IMR-90 (cell line): ENCODE measurements around the gene CA7. TPM values are rescaled to one million over a fixed set of nuclear protein-coding genes. Genes with fewer than 3 reads are reported as not detected.

Experiments used
- ATAC-seq: fragments of 200-7000 bp; cut with Tn5 transposase; 2 replicates; pipeline ENCODE4 v1.9.1; 2020; ENCODE audit warnings: low read depth, mild to moderate bottlenecking, moderate library complexity
- BruUV-seq: library from RNA; stranded (reverse); fragments of 400-500 nt; replicated peaks from 2 replicates; lab custom pipeline; 2021; lab: Mats Ljungman, UMichigan
- CTCF ChIA-PET: fragments of 300-600 bp; formaldehyde crosslinking; extraction: SDS; loops from one replicate; lab custom pipeline; 2021; ENCODE audit warnings: antibody characterized with exemption; lab: Yijun Ruan, JAX
- POLR2A ChIA-PET: fragments of 300-600 bp; sonication (Branson Sonifier 250); formaldehyde crosslinking; loops from one replicate; lab custom pipeline; 2022; ENCODE audit warnings: antibody characterized with exemption; ENCODE audit not compliant: unreplicated experiment; lab: Charles Lee
- DNase-seq: peaks from one replicate; pipeline ENCODE4 v3.0.0; 2013
- H2AFZ ChIP-seq: replicated peaks from 2 replicates; pipeline ENCODE3; 2013; ENCODE audit warnings: low read length, mild to moderate bottlenecking; ENCODE audit not compliant: poor library complexity
- H2AK5ac ChIP-seq: 2 replicates; pipeline ENCODE4 v1.6.1; 2013; ENCODE audit warnings: low read depth, low read length, inconsistent platforms
- H2AK9ac ChIP-seq: replicated peaks from 2 replicates; pipeline ENCODE3; 2013; ENCODE audit warnings: mild to moderate bottlenecking, low read depth, low read length, moderate library complexity; ENCODE audit not compliant: poor library complexity
- H2BK120ac ChIP-seq: 2 replicates; pipeline ENCODE4 v1.6.1; 2013; ENCODE audit warnings: low read depth, low read length, inconsistent platforms
- H2BK15ac ChIP-seq: 3 replicates; pipeline ENCODE4 v1.6.1; 2013; ENCODE audit warnings: low read depth, low read length, inconsistent platforms
- H2BK20ac ChIP-seq: 2 replicates; pipeline ENCODE4 v1.6.1; 2013; ENCODE audit warnings: low read depth, mild to moderate bottlenecking, inconsistent platforms, low read length, moderate library complexity
- H2BK5ac ChIP-seq: 2 replicates; pipeline ENCODE4 v1.6.1; 2013; ENCODE audit warnings: mild to moderate bottlenecking, low read depth, low read length, inconsistent platforms; ENCODE audit not compliant: poor library complexity, severe bottlenecking
- H3K14ac ChIP-seq: replicated peaks from 2 replicates; pipeline ENCODE4 v1.6.1; 2013; ENCODE audit warnings: low read depth, low read length, inconsistent platforms
- H3K18ac ChIP-seq: 2 replicates; pipeline ENCODE4 v1.6.1; 2013; ENCODE audit warnings: low read depth, low read length, control low read depth
- H3K23ac ChIP-seq: 2 replicates; pipeline ENCODE4 v1.6.1; 2013; ENCODE audit warnings: low read depth, low read length, inconsistent platforms
- H3K27ac ChIP-seq: 2 replicates; pipeline ENCODE4 v1.5.1; 2013; ENCODE audit warnings: mild to moderate bottlenecking, control low read depth, low read length; ENCODE audit not compliant: insufficient read depth
- H3K27me3 ChIP-seq: 2 replicates; pipeline ENCODE4 v1.6.1; 2013; ENCODE audit warnings: low read length; ENCODE audit not compliant: control insufficient read depth, insufficient read depth
- H3K36me3 ChIP-seq: 2 replicates; pipeline ENCODE4 v1.6.1; 2013; ENCODE audit warnings: low read length, mixed read lengths; ENCODE audit not compliant: control insufficient read depth, insufficient read depth
- H3K4ac ChIP-seq: 2 replicates; pipeline ENCODE4 v1.6.1; 2013; ENCODE audit warnings: low read depth, low read length, inconsistent platforms
- H3K4me1 ChIP-seq: 2 replicates; pipeline ENCODE4 v1.6.1; 2013; ENCODE audit warnings: low read length, mixed read lengths; ENCODE audit not compliant: control insufficient read depth, insufficient read depth
- H3K4me2 ChIP-seq: 2 replicates; pipeline ENCODE4 v1.6.1; 2013; ENCODE audit warnings: low read depth, mild to moderate bottlenecking, control low read depth, low read length, moderate library complexity
- H3K4me3 ChIP-seq: 2 replicates; pipeline ENCODE4 v1.5.1; 2013; ENCODE audit warnings: low read depth, mild to moderate bottlenecking, control low read depth, low read length, moderate library complexity; ENCODE audit not compliant: insufficient read depth
- H3K56ac ChIP-seq: 2 replicates; pipeline ENCODE4 v1.6.1; 2013; ENCODE audit warnings: low read length, inconsistent platforms; ENCODE audit not compliant: insufficient read depth; ENCODE audit errors: extremely low read depth
- H3K79me1 ChIP-seq, 2 experiments: 2 replicates each; pipeline ENCODE4 v1.6.1; 2013; ENCODE audit warnings: low read length in 2 of 2, inconsistent platforms in 1 of 2, low read depth in 1 of 2
- H3K9ac ChIP-seq: 2 replicates; pipeline ENCODE4 v1.6.1; 2013; ENCODE audit warnings: low read depth, low read length, control low read depth
- H3K9me1 ChIP-seq: 2 replicates; pipeline ENCODE4 v1.6.1; 2013; ENCODE audit warnings: low read length, inconsistent platforms; ENCODE audit not compliant: insufficient read depth
- H3K9me3 ChIP-seq: 2 replicates; pipeline ENCODE4 v1.6.1; 2013; ENCODE audit warnings: low read length; ENCODE audit not compliant: control insufficient read depth, insufficient read depth
- H4K20me1 ChIP-seq: 2 replicates; pipeline ENCODE4 v1.6.1; 2013; ENCODE audit warnings: low read length, inconsistent platforms; ENCODE audit not compliant: insufficient read depth
- H4K5ac ChIP-seq: 2 replicates; pipeline ENCODE4 v1.6.1; 2013; ENCODE audit warnings: mild to moderate bottlenecking, low read depth, low read length, control low read depth
- H4K8ac ChIP-seq, 2 experiments: 2 replicates each; pipeline ENCODE4 v1.6.1; 2013; ENCODE audit warnings: low read depth in 2 of 2, low read length in 2 of 2, control low read depth in 1 of 2, inconsistent platforms in 1 of 2
- H4K91ac ChIP-seq: 2 replicates; pipeline ENCODE4 v1.6.1; 2013; ENCODE audit warnings: low read depth, low read length, inconsistent platforms; ENCODE audit not compliant: insufficient read depth
- CHD1 ChIP-seq: IDR thresholded peaks from 2 replicates; pipeline ENCODE4 v1.6.1; 2012; ENCODE audit warnings: low read depth, low read length, improper control_type of control experiment
- FOS ChIP-seq: fragments of 150-350 bp; IDR thresholded peaks from 2 replicates; pipeline ENCODE4 v1.6.1; 2016; ENCODE audit warnings: low read depth, low read length
- MAFK ChIP-seq: IDR thresholded peaks from 2 replicates; pipeline ENCODE4 v1.6.1; 2012; ENCODE audit warnings: low read depth, low read length, improper control_type of control experiment
- MAZ ChIP-seq: IDR thresholded peaks from 2 replicates; pipeline ENCODE4 v1.6.1; 2012; ENCODE audit warnings: low read depth, mild to moderate bottlenecking, low read length, improper control_type of control experiment, moderate library complexity, borderline replicate concordance
- POLR2A ChIP-seq: IDR thresholded peaks from 2 replicates; pipeline ENCODE4 v1.6.1; 2012; ENCODE audit warnings: mild to moderate bottlenecking, low read depth, low read length
- RCOR1 ChIP-seq: IDR thresholded peaks from 2 replicates; pipeline ENCODE4 v1.6.1; 2012; ENCODE audit warnings: mild to moderate bottlenecking, low read length, improper control_type of control experiment; ENCODE audit not compliant: insufficient replicate concordance
- WGBS, 2 experiments: methylation state at CpG; one replicate each; pipeline versions ENCODE4 v1.1.5 to v1.1.7; 2013; ENCODE audit warnings: missing lambda C conversion rate in 2 of 2; ENCODE audit not compliant: insufficient read length in 1 of 2; ENCODE audit errors: extremely low coverage in 2 of 2; 5-methylcytosine and 5-hydroxymethylcytosine counted together
- dilution Hi-C: fragments of 300-500 bp; cut with HindIII; formaldehyde crosslinking; loops from one replicate; pipeline ENCODE4 v1.14.3; 2018; ENCODE audit warnings: low sequenced_read_pairs; ENCODE audit not compliant: unreplicated experiment
- in situ Hi-C: fragments of 300-500 bp; cut with MboI; formaldehyde crosslinking; loops from 3 replicates; pipeline ENCODE4 v1.14.3; 2019; ENCODE audit warnings: low sequenced_read_pairs, inconsistent platforms, mixed read lengths
- intact Hi-C: fragments of 100-400 bp; cut with micrococcal nuclease; formaldehyde crosslinking; loops from 2 replicates; pipeline ENCODE4 v1.10.0; 2022
- polyA plus RNA-seq, 3 experiments: library from polyadenylated mRNA; depleted of rRNA; stranded (reverse); fragments of >200 nt; gene quantifications; 2 replicates each; pipeline ENCODE4 v1.2.3, GENCODE V29; 2012; ENCODE audit warnings: low replicate concordance in 1 of 3
- total RNA-seq: library from RNA; depleted of rRNA; stranded (reverse); fragments of >200 nt; gene quantifications from 2 replicates; pipeline ENCODE4 v1.2.3, GENCODE V29; 2012
- TF ChIP-seq, protein P1 (sequence below): conservative IDR thresholded peaks from 2 replicates; pipeline ENCODE4 v1.5.1; 2012; ENCODE audit warnings: mild to moderate bottlenecking, low read depth, low read length, improper control_type of control experiment

Gene CA7
- total and polyA plus RNA-seq, 2 of the 4 experiments (the other 2 are of a cell fraction): not detected

- H4K91ac ChIP-seq: no peak overlapping the region
- H3K4me3 ChIP-seq: no peak overlapping the region
- H3K4me2 ChIP-seq: no peak overlapping the region
- H3K27ac ChIP-seq: no peak overlapping the region
- H3K18ac ChIP-seq: no peak overlapping the region
- POLR2A ChIA-PET: no interaction called here
- H3K9ac ChIP-seq: no peak overlapping the region
- no peaks in the 10 kb centered on the region for H3K9me3 ChIP-seq
- dilution Hi-C loops: no loop called here
- no peak for ATAC-seq
- H2BK15ac ChIP-seq: no peak overlapping the region
- intact Hi-C loops: no loop called here
- no TSS peak for BruUV-seq
- no peaks in the 10 kb centered on the region for H4K20me1 ChIP-seq
- no peak overlapping the region for H3K4ac ChIP-seq
- no peak for TF ChIP-seq RCOR1
- TF ChIP-seq FOS: no peak
- TF ChIP-seq CHD1: no peak
- TF ChIP-seq, protein P1, sequence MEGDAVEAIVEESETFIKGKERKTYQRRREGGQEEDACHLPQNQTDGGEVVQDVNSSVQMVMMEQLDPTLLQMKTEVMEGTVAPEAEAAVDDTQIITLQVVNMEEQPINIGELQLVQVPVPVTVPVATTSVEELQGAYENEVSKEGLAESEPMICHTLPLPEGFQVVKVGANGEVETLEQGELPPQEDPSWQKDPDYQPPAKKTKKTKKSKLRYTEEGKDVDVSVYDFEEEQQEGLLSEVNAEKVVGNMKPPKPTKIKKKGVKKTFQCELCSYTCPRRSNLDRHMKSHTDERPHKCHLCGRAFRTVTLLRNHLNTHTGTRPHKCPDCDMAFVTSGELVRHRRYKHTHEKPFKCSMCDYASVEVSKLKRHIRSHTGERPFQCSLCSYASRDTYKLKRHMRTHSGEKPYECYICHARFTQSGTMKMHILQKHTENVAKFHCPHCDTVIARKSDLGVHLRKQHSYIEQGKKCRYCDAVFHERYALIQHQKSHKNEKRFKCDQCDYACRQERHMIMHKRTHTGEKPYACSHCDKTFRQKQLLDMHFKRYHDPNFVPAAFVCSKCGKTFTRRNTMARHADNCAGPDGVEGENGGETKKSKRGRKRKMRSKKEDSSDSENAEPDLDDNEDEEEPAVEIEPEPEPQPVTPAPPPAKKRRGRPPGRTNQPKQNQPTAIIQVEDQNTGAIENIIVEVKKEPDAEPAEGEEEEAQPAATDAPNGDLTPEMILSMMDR: no peak
- TF ChIP-seq POLR2A: no peak
- TF ChIP-seq MAFK: no peak
- TF ChIP-seq MAZ: no peak
- no peak overlapping the region for H3K14ac ChIP-seq
- H2AFZ ChIP-seq: no peak overlapping the region
- no peak overlapping the region for H2BK20ac ChIP-seq
- in situ Hi-C loops: no loop called here
- H2BK120ac ChIP-seq: no peak overlapping the region
- no peak overlapping the region for H3K23ac ChIP-seq
- peaks cover 86% of the 10 kb centered on the region for H3K27me3 ChIP-seq
- no peak overlapping the region for H4K5ac ChIP-seq
- no peak overlapping the region for H4K8ac ChIP-seq
- no peaks in the 10 kb centered on the region for H3K79me1 ChIP-seq
- no peak for DNase-seq
- 0 out of 2 replicates have a peak, but pooled peaks cover 3% of the 10 kb centered on the region for H3K9me1 ChIP-seq
- H2BK5ac ChIP-seq: no peak overlapping the region
- H2AK5ac ChIP-seq: no peak overlapping the region
- WGBS, 2 experiments: no CpG with 5 or more reads among the region's 1 CpG
- no peaks in the 10 kb centered on the region for H3K36me3 ChIP-seq
- CTCF ChIA-PET: interaction anchor here (0.6 to 1.6 kb wide), 2 partner anchors 16 to 1744 kb away, joined by 3 to 8 read pairs; partner anchors contain the start of gene NAE1
- H2AK9ac ChIP-seq: no peak overlapping the region
- no peaks in the 10 kb centered on the region; the same call in 1 of the 2 replicates for H3K4me1 ChIP-seq
- no peak overlapping the region for H3K56ac ChIP-seq
Observed at GRCh38 chr16:66846266-66846665, 2.1 kb downstream of the CA7 start.
